Measurements from ENCODE around the gene L1TD1.
"Not testable (repeated sequence)": the region's sequence is repeated elsewhere in the genome, so short reads cannot be mapped to it uniquely, and the experiment has no call there.

Gene L1TD1

GRCh38 chr1:62237950-62238374 lies 43.3 kb downstream of the L1TD1 start:
- H3K4me1 ChIP-seq = no peaks in the 10 kb centered on the region
- H3K27ac ChIP-seq = no peak overlapping the region

GRCh38 chr1:62238507-62238906 lies 43.9 kb downstream of the L1TD1 start:
- Histone ChIP-seq H3K4me1 (no peaks in the 10 kb centered on the region), H3K36me3 (no peaks in the 10 kb centered on the region), H3K27me3 (no peaks in the 10 kb centered on the region), H3K9me3 (no peaks in the 10 kb centered on the region), H3K27ac (no peak overlapping the region), H3K4me3 (no peak overlapping the region)
- intact Hi-C loops (cut with DNase I; ENCODE audit: low total_unique reads) = no loop called here
- TF ChIP-seq CTCF (IDR thresholded peaks at IDR 0.05) = no peak
- no peak for DNase-seq

More at GRCh38 chr1:62237950-62238374, 43.3 kb downstream of the L1TD1 start:
- no peaks in the 10 kb centered on the region for H3K27me3 ChIP-seq
- intact Hi-C loops (cut with DNase I; ENCODE audit: low total_unique reads) = no loop called here
- no peaks in the 10 kb centered on the region for H3K36me3 ChIP-seq
- no peak for DNase-seq
- H3K4me3 ChIP-seq = no peak overlapping the region
- TF ChIP-seq CTCF (IDR thresholded peaks at IDR 0.05) = no peak
- no peaks in the 10 kb centered on the region for H3K9me3 ChIP-seq

GRCh38 chr1:62239652-62240403 lies 45.2 kb downstream of the L1TD1 start:
- H3K36me3 ChIP-seq; H3K27ac ChIP-seq; H3K27me3 ChIP-seq; H3K9me3 ChIP-seq; DNase-seq; H3K4me1 ChIP-seq; intact Hi-C loops (cut with DNase I; ENCODE audit: low total_unique reads); H3K4me3 ChIP-seq: not testable (repeated sequence)

GRCh38 chr1:62240651-62241370 lies 46.2 kb downstream of the L1TD1 start:
- Histone ChIP-seq H3K36me3 (no peaks in the 10 kb centered on the region), H3K4me1 (no peaks in the 10 kb centered on the region), H3K27ac (no peak overlapping the region), H3K4me3 (no peak overlapping the region), H3K27me3 (no peaks in the 10 kb centered on the region), H3K9me3 (no peaks in the 10 kb centered on the region)
- TF ChIP-seq CTCF (IDR thresholded peaks at IDR 0.05) = no peak
- intact Hi-C loops (cut with DNase I; ENCODE audit: low total_unique reads) = no loop called here
- no peak for DNase-seq

GRCh38 chr1:62241371-62242131 lies 46.9 kb downstream of the L1TD1 start:
- no peak for DNase-seq
- Histone ChIP-seq H3K4me1 (no peaks in the 10 kb centered on the region), H3K27me3 (no peaks in the 10 kb centered on the region), H3K27ac (no peak overlapping the region), H3K36me3 (no peaks in the 10 kb centered on the region), H3K4me3 (no peak overlapping the region), H3K9me3 (no peaks in the 10 kb centered on the region)
- intact Hi-C loops (cut with DNase I; ENCODE audit: low total_unique reads) = no loop called here
- no peak for TF ChIP-seq CTCF (IDR thresholded peaks at IDR 0.05)

- H3K4me1 ChIP-seq; H3K27ac ChIP-seq; H3K4me3 ChIP-seq; DNase-seq; intact Hi-C loops (cut with DNase I; ENCODE audit: low total_unique reads); H3K27me3 ChIP-seq; H3K36me3 ChIP-seq; H3K9me3 ChIP-seq: not testable (repeated sequence)
Measured at GRCh38 chr1:62244380-62244779, 49.7 kb downstream of the L1TD1 start.

Data from tibial artery (tissue), 4 donors.